Measurements from ENCODE around the gene INO80E.

DNA sequence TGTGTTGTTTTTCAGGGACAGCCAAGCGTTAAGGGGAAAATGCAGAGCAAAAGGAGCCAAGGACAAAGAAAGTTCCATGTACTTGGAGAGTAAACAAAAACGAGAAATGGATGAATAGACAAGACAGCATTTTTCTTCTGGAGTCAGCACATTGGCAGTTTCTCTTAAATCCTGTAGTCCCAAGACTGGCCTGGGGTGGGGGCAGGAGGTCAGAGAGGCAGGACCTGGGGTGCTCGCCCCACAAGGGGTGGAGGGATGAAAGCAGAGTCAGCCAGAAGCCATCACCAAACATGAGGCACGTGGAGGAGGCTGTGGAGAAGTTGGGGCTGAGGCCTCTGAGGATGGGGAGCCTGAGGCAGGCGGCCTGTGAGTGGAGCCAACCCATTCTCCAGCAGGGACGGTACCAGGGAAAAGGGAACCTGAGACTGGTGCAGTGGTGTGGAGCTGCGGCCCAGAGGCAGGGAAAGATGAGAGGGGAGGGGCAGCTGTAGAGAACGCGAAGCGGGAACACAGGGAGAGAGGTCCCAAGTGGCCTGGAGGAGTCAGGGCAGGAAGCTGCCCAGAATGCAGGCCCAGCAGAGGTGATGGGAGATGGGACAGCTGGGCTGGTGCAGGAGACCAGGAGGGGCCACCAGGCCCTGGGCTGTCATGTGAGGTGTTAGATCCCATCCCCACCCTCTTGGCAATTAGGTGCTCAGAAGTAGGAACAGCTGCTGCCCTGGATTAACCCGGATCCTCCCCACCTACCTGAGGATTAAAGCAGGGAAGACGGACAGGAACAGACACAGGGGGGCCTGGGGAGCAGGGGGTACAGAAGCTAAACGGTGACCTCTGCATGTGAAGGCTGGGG is 31.8 kb downstream of the INO80E start:
- TF ChIP-seq, protein P1, sequence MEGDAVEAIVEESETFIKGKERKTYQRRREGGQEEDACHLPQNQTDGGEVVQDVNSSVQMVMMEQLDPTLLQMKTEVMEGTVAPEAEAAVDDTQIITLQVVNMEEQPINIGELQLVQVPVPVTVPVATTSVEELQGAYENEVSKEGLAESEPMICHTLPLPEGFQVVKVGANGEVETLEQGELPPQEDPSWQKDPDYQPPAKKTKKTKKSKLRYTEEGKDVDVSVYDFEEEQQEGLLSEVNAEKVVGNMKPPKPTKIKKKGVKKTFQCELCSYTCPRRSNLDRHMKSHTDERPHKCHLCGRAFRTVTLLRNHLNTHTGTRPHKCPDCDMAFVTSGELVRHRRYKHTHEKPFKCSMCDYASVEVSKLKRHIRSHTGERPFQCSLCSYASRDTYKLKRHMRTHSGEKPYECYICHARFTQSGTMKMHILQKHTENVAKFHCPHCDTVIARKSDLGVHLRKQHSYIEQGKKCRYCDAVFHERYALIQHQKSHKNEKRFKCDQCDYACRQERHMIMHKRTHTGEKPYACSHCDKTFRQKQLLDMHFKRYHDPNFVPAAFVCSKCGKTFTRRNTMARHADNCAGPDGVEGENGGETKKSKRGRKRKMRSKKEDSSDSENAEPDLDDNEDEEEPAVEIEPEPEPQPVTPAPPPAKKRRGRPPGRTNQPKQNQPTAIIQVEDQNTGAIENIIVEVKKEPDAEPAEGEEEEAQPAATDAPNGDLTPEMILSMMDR (IDR thresholded peaks at IDR 0.05) = no peak
- no peak for TF ChIP-seq ZFX (IDR thresholded peaks at IDR 0.05; ENCODE audit: borderline replicate concordance)

All from 22Rv1 (cell line).